GM12872 (cell line): ENCODE data around the gene MRAP.

Experiments
- TF ChIP-seq, protein P1 (sequence below): IDR thresholded peaks from 3 replicates; pipeline ENCODE4 v1.5.1; 2011; ENCODE audit warnings: low read depth, mild to moderate bottlenecking, low read length, moderate library complexity; ENCODE audit not compliant: insufficient read depth

The MRAP gene

DNA sequence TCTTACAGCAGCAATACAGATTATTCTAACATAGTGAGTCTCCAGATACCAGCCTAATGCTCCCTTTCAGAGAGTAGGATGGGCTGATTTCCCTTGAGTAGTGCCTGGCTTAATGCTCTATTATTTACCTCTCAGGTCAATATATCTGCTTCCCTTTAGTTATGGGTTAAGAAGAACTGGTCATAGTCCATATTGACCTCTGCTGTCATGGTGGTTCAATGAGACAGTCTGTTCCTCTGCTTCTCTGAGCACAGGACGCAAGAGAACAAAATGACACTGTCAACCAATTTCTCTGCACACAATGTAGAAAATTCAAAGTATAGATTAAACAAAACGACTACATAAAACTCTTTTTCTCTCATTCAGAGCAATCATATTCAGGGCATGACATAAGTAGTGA lies 2.9 kb downstream of the MRAP start:
- TF ChIP-seq, protein P1, sequence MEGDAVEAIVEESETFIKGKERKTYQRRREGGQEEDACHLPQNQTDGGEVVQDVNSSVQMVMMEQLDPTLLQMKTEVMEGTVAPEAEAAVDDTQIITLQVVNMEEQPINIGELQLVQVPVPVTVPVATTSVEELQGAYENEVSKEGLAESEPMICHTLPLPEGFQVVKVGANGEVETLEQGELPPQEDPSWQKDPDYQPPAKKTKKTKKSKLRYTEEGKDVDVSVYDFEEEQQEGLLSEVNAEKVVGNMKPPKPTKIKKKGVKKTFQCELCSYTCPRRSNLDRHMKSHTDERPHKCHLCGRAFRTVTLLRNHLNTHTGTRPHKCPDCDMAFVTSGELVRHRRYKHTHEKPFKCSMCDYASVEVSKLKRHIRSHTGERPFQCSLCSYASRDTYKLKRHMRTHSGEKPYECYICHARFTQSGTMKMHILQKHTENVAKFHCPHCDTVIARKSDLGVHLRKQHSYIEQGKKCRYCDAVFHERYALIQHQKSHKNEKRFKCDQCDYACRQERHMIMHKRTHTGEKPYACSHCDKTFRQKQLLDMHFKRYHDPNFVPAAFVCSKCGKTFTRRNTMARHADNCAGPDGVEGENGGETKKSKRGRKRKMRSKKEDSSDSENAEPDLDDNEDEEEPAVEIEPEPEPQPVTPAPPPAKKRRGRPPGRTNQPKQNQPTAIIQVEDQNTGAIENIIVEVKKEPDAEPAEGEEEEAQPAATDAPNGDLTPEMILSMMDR = no peak

DNA sequence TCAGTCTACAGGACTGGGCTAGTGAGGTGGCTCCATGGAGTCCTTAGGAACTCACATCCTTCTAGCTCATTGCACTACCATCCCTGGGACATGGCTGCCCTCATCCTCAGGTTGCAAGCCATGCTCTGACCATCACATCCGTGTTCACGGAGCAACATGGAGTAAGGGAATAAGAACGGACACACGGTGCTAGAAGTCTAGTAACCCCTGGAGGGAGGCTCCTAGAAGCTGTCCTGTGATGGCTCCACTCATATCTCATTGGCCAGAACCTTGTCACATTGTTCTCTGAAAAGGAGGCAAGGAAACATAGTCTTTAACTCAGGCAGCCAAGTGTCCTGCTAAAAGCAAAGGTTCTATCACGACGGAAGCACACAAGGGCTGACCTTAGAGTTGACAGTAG lies 3.9 kb downstream of the MRAP start:
- TF ChIP-seq, protein P1 = no peak

DNA sequence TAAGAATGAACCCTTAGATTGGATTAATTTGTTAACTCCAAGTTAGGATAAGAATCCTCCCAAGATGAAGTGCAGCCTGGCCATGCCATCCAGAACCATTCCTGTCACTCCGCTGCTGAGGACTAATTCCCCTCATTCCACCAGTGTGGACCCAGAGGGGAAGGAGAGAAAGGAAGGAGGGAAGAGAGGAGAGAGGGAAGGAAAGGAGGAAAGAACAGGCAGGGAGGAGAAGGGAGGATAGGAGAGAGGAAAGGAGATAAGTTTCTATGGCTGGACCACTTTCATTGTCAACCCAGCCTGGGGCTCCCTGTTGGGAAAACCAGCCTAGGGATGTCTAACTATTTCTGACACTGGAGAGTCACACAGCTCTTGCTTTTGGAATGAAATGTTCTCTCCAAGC lies 4.7 kb downstream of the MRAP start:
- TF ChIP-seq, protein P1 = no peak

DNA sequence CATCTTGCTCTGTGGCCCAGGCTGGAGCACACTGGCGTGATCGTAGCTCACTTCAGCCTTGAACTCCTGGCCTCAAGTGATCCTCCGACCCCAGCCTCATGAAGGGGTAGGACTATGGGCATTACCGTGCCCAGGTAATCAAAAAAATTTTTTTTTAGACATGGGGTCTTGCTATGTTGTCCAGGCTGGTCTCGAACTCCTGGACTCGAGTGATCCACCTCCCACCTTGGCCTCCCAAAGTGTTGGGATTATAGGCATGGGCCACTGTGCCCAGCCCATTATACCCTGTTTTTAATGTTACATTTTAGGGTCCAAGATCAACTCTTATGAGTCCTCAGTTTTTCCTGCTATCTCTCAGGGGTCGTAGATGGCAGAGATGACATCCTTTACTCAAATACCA lies 6.3 kb downstream of the MRAP start:
- TF ChIP-seq, protein P1 = no peak

DNA sequence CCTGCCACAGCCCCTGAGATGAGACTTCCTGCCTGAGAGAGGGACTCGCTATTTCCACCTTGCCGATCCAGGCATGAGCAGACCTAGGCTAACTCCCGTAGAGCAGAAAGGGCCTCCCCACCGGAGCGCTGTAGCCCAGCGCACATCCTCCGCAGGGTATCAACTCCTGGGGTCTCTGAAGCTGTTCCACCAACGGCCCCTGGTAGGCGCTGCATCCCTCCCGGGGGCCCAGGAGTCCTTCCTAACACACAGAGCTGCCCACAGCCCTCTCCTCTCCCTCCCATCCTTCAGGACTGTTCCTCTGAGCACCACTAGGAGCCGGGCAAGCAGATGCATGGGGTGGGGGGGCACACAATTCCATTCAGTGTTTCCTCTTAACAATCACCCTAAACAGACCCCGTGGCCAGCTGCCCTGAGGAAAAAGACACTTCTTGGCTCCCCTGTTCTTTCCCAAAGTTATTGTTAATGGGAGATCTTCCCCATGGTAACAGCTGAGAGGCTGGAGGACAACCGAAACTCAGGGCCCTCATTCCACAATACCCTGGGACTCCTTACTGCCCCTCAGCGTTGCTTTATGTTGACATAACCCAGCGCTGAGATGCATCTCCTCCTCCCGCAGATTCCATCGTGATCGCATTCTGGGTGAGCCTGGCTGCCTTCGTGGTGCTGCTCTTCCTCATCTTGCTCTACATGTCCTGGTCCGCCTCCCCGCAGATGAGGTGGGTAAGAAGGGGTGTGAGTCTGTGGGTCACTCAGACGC lies 7.5 kb downstream of the MRAP start:
- TF ChIP-seq, protein P1 = peak; percentile 40; the same call in 2 of the 3 replicates

DNA sequence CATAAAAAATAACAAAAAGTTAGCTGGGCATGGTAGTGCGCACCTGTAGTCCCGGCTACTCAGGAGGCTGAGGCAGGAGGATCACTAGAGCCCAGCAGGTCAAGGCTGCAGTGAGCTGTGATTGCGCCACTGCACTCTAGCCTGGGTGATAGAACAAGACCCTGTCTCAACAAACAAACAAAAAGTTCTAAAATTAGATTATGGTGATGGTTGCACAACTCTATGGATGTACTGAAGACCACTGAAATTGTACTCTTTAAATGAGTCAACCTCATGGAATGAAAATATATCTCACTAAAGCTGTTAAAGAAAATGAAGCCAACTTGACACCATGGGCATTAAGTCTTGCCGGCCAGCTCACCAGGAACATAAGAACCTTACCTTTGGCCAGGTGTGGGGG lies 9.1 kb downstream of the MRAP start:
- TF ChIP-seq, protein P1 = no peak

DNA sequence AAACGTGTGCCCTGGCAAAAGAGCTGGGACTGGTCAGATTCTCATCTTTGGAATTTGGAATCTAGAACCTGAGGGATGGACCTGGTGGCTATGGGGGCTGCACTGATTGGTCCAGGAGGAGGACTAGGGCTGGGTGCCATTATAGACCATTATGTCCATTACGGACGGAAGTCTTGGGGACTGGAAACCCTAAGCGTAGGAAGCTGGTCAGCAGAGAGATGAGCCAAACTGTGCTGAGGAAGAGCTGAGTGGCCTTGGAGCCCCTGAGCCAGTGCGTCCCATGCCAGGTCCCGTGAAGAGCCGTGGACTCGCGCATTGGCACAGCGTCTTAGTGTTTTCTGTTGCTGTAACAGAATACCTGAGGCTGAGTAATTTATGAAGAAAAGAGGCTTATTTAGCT lies 10.0 kb downstream of the MRAP start:
- TF ChIP-seq, protein P1 = no peak
